Stimulated activated CD8-positive, alpha-beta memory T cell treated with anti-CD3 and anti-CD28 coated beads, Interleukin-7, amount 100 ng/mL, for 4 hours (primary cell): ENCODE data around the gene PERM1.
"Not testable (repeated sequence)": the region's sequence is repeated elsewhere in the genome, so short reads cannot be mapped to it uniquely, and the experiment has no call there.

Experiments used
- DNase-seq, 2 donors: peaks; one replicate each; pipeline ENCODE4 v3.0.0-alpha.2; 2020; ENCODE audit warnings: low read depth in 2 of 2

The PERM1 gene, protein sequence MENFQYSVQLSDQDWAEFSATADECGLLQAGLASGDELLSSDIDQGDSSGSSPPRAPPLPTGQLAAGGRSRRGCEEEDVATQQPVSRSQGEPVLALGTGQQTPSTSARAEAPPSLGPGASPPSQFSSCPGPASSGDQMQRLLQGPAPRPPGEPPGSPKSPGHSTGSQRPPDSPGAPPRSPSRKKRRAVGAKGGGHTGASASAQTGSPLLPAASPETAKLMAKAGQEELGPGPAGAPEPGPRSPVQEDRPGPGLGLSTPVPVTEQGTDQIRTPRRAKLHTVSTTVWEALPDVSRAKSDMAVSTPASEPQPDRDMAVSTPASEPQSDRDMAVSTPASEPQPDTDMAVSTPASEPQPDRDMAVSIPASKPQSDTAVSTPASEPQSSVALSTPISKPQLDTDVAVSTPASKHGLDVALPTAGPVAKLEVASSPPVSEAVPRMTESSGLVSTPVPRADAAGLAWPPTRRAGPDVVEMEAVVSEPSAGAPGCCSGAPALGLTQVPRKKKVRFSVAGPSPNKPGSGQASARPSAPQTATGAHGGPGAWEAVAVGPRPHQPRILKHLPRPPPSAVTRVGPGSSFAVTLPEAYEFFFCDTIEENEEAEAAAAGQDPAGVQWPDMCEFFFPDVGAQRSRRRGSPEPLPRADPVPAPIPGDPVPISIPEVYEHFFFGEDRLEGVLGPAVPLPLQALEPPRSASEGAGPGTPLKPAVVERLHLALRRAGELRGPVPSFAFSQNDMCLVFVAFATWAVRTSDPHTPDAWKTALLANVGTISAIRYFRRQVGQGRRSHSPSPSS

DNA sequence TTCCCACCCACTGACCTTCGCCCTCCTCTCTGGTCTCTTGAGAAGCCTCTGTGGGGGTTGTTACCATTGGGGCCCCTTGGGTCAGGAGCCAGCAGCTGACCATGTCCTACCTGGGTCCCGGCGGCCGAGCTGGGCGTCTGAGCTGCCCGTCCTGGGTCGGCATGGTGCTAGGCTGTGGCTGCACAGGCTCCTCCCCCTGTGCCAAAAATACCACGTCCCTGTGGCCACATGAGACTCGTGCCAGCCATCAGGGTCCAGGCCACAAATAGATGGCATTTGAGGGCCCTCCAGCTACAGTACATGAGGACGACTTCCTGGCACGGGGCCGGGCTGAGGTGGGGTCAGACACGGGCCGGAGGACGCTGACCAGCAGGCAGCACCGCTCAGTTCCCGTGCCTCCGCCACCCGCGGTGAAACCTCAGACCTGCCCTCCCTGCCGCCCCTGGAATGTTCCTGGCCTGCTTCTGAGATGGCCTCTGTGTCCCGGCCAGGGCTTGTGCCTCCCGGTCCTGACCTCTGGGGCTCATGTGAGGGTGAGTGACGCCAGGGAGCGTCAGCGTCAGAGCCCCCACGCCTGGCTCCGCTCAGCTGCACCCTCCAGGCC is at the start of gene PERM1:
Gene PERM1 (minus strand): TSS at position 139 of the 604 bp plus-strand sequence. CDS start 1,064 bp downstream, outside the sequence.
- DNase-seq: no peak

DNA sequence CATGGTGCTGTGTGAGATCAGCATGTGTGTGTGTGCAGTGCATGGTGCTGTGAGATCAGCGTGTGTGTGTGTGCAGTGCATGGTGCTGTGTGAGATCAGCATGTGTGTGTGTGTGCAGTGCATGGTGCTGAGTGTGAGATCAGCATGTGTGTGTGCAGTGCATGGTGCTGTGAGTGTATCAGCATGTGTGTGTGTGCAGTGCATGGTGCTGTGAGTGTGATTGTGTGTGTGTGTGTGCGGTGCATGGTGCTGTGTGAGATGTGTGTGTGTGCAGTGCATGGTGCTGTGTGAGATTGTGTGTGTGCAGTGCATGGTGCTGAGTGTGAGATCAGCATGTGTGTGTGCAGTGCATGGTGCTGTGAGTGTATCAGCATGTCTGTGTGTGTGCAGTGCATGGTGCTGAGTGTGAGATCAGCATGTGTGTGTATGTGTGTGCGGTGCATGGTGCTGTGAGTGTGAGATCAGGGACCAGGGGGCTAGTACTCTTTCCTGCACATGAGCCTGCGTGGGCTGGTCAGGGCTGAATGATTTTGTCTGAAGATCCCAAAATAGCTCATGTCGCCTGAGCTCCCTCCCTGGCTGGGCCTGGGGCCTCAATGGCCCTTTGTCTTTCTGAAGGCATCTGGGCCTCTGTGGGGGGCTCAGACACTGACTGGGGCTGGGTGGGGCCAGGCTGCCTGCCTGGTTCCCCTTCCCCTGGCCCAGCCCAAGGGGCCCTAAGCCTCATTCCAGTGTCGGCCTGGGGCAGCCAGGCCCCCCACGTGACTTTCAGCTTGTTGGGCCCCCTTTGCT is 49.2 kb upstream of the PERM1 start:
- not testable (repeated sequence) for DNase-seq

DNA sequence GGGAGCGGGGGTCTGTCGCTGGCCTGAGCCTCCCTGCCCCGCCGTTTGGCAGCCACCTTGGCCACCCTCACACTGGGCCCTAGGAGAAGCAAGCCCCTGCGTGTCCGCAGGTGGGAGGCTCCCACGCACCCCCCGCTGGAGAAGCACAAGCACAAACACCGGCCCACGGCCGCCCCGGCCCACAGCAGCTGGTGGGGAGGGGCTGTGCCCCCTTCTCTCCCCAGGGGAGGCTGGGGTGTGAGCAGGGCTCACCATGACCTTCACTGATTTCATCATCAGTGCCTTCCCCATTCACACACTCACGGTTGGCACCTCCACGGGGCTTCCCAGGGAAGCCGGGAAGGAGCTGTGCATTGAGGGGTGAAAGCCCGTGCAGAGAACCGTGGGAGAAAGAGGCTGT is 45.9 kb upstream of the PERM1 start:
- no peak for DNase-seq

DNA sequence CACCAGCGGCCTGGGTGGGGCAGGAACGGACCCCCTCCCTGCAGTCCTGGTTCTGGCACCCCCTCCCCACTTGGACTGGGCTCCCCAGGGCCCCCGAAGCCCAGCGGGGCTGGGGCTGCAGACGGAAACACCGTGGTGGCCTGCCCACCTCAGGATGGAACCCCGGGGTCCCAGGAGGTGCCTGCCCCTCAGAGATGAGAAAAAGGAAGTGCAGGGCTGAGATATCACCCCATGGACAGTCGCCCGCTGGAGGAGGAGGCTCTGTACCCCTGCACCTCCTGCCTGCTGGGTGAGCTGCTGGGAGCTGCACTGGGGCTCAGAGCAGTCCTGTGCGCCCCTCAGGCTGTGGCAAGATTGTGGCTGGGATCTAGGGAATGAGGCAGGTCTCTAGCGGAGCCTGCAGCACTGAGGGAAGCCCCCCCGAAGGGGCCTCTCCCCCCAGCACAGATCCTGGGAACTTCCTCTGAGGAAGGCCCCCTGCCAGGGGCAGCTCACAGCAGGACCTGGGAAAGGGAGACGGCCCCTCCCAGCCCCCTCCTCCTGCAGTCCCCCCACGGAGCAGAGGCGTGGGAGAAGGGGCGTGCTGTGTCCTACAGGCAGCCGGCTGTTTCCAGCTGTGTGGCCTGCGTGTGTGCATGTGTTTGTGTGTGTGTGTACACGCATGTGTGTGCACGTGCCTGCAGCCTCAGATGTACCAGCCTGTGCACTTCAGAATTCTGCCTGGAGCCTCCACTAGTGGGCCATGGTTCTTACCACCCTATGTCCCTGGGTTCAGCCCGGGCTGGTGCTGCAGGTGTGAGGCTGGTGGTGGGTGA is 44.9 kb upstream of the PERM1 start:
- no peak for DNase-seq

DNA sequence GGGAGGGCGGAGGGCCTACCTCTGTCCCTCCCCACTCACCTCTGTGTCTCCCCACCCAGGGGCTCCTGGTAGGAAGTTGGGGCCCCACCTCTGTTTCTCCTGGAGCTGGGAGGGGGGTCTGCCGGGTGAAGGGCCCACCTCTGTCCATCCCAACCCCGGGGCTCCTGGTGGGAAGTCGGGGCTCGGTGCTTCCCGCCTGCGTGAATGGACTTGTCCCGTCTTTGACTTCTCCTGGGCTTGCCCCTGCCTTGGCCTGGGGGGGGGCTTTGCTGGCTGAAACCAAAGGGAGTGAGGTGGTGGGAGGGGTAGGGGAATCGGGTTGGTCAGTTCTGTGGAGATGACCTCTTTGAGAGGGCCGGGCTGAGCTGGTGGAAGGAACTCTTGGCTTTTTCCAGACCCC is 43.8 kb upstream of the PERM1 start:
- DNase-seq: no peak

DNA sequence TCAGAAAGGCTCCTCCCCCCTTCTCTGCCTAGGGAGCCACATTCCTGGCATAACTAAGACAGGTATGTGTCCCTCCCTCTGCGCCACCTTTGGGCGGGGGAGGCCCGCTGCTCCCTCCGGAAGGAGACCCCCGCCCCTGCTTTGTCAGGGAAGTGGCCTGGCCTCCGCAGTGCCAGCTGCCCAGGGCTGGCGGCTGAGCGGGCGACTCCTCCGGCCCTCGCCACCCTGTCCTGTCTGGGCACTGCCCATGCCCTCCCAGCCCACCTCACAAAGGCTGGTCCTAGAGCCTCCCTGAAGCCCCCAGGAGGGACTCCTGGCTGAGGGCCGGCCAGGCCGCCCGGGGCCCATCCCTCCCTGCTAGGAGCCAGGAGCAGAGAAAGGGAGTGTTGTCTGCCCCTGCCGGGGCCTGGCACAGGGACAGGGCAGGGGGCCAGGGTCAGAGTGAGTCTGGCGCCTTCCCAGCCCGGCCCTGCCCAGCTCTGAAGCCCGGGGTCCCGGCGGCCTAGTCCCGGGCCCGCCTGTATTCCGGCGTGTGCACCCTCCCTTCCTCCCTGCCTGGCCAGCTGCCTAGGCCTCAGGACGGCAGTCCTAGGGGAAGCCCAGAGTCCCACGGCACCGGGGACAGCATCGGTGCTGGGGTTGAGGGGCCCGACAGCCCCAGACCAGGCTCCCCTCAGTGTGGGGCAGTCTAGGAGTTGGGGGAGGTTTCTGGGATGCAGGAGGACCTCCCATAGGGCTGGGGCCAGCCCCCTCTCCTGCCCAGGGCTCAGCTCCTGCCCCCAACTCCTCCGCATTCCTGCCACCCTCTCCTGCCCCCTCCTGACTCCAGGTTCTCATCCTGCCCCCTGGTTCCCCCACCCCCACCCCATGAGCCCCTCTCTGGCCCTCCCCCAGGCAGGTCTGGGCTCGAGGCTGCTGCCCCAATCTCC is 43.1 kb upstream of the PERM1 start:
- no peak for DNase-seq

DNA sequence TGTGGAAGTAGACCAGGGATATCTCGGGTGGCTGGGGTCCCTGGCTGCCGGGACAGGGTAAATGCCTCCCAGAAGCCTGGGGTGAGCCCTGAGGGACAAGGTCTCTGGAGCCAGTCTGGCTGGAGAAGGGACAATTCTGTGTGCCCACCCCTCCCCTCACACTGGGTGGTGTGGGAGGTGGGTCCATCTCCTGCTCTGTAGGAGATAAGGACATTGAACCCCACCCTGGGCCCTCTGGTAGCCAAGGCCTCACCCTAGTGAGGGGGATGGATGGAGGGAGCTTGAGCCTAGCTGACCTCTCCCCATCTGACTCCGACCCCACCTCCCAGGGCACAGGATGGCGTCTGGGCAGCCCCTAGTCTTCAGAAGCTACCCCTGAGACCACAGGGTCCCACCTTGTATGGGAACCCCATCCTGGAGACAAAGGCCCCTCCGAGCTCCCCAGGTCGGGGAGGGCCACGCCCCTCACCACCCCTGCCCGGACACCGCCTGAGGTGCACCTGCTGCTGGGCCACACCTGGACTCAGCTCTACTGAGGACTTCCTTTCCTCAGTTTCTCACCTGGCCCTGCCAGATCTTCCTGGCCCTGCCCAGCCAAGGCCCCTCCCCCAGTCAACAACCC is 42.4 kb upstream of the PERM1 start:
- no peak for DNase-seq

DNA sequence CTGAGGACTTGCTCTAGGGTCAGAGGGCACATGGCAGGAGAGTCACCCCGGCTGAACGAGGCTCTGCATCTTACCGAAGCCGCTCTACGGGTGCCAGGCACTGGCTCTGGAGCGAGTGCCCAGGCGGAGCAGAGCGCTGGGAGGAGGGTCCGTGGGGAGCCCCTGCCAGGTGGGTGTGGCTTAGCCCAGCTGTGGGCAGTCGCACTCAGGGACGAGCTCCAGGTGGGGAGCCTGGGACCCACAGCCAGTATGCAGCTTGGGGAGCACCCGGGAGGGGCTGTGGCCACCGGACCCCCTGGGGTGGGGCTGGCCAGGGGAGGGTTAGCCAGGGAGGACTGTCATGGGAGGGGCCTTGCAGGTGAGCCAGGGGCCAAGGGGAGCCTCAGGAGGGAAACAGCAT is 41.8 kb upstream of the PERM1 start:
- no peak for DNase-seq

DNA sequence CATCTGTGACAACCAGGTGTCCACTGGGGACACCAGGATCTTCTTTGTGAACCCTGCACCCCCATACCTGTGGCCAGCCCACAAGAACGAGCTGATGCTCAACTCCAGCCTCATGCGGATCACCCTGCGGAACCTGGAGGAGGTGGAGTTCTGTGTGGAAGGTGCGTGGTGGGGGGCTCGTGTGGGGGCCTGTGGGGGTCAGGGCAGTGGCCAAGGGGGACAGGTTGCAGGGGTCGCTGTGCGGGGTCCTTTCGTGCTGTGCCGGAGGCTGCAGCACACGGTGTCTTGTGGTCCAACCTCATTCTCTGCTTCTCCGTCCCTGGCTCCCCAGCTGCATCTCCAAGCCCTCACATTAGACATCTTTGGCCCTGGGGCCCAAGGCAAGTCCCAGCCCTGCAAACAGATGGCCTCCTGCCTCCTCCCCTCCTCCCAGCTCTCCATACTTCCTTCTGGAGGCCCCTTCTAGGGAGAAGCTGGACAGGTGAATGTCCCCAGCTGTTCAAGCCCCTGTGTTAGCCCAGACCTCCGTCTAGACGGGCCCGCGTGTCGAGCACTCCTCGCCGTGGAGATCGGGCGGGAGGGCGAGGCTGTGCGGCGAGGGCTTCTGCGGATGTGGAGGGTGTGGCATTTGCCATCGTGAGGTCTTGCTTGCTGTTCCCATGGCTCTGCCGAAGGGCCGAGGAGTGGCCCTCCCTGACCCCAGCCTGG is 40.6 kb upstream of the PERM1 start:
- no peak for DNase-seq

DNA sequence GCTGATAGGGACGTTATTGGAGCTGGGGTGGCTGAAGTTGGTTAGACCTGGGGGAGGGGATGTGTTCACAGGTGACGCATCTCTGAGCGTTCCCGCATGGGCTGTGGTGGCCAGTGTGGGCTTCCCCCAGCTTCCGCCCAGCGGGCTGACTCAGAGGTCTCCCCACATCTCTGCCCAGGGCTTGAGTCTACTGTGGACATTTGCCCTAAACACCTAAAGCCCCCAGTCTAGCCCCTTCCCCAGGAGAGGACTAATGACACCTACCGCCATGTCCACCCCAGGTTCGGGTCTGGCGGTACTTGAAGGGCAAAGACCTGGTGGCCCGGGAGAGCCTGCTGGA is 40.0 kb upstream of the PERM1 start:
- no peak for DNase-seq

DNA sequence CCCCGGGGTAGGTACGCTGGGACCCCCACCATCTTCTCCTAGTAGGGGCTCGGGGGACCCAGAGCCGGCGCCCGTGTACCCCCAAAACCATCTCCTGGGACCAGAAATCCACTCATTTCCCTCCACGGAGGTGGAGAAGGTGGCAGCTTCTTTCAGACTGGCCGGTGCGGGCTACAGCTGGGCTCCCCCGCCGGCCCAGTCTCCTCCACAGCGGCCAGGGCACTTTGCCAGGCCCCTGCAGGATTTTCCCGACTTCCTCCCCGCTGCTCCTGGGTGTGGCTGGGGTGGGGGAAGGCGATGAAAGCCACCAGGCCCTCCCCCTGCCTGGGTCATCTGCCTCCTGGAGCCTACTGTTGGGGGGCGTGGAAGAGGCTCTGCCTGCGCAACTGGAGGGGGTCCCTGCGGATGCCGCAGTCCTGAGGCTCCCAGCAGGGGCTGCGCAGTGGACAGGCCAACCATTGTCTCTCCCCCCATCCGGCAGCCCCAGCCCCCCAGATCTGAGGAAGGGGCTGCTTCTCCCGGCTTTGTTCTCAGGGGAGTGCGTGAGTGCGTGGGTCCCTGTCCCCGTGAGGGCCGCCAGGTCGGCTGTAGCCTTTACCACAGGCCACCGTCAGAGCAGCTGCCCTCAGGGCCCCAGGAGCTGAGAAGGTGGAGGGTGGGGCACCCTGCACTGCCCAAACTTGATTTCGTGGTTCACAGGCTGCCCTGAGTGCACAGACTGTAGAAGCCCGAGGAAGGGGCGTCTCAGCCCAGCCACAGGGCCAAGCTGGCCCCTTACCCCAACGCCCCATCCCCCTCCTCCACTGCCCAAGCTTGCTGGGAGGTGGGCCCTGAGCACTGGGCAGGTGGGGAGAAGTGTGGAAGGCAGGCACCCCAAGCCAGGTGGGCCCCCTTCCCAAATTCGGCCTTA is 39.4 kb upstream of the PERM1 start:
- no peak for DNase-seq

DNA sequence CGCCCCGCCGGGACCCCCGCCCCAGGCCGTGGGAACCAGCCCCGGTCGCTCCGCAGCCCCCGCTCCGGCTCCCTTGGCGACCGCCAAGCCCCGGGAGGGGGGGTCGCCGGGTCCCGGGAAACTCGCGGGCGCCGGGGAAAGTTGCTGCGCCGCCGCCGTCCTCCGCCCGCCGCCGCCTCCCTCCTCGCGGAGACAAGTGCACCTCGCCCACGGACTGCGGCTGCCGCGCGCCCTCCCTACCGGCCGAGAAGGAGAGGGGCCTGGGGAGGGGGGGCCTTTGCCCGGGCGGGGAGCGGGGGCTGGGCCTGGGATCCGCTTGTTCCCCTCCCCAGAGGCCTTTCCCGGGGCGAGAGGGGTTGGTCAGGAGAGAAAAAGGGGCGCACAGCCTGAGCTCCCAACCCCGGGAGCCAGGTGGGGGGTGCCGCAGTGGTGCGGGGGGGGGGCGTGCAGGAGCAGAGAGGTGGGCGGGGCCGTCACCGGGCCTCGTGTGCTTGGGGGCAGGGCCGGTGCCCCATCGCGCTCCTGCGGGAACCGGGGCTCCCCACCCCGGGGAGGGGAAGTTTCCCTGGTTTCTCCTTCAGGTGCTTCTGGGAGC is 38.6 kb upstream of the PERM1 start:
- peak in 1 of 2 donors; percentile 61 for DNase-seq

DNA sequence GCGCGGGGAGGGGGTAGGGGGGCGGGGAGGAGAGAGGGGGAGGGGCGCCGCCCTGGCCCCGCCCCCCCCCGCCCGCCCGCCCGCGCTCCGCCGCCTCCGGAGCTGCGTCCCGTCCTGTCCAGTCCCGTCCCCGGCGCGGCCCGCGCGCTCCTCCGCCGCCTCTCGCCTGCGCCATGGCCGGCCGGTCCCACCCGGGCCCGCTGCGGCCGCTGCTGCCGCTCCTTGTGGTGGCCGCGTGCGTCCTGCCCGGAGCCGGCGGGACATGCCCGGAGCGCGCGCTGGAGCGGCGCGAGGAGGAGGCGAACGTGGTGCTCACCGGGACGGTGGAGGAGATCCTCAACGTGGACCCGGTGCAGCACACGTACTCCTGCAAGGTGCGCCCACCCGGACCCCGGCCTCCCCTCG is 38.1 kb upstream of the PERM1 start, which contains the start of gene AGRN:
Gene AGRN (plus strand): TSS at position 121 of the 405 bp plus-strand sequence. CDS start 53 bp downstream, at position 174.
- no peak for DNase-seq

DNA sequence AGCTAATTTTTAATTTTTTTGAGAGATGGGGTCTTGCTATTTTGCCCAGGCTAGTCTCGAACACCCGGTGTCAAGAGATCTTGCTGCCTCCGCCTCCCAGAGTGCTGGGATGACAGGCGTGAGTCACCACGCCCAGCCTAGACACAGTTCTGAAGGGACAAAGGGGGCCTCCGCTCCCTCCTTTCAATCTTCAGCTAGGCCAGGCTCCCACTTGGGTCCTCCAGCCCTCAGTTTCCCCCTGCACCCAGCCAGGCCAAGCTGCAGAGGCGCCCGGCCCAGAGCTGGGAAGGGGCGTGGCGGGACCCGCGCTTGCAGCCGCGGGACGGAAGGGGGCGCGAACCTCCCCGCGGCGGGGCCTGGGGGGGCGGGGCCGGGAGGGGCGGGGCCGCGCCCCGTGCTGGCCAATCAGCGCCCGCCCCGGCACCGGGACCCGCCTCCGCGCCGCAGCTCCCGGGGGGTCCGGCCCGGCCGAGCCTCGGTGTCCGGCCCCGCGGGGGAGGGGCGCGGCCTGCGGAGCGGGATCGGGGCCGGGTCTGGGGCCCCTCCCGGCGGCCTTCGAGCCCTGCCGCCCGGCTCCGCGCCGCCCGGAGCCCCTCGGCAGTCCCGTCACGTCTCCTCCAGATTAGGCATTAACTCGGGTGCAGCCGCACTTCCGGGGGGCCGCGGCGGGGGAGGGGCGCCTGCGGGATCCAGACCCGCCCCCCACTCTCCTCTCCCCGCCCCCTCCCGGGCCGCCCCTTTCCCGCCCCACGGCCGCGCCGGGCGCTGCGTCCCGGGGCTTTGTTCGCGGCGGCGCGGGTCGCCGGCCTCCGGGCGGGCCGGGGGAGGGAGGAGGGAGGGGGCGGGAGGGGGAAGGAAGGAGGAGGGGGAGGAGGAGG is 37.5 kb upstream of the PERM1 start:
- DNase-seq: peak; percentile 43 to 74

DNA sequence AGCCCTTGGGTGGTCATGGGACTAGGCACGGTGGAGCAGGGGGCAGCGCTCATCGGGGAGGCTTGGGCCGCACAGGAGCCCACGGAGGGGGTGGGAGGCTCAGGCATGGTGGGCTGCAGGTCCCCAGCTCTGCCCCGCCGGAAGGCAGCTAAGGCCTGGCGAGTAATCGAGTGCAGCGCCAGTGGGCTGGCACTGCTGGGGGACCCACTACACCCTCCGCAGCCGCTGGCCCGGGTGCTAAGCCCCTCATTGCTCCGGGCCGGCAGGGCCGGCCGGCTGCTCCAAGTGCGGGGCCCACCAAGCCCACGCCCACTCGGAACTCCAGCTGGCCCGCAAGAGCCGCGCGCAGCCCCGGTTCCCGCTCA is 36.4 kb upstream of the PERM1 start:
- DNase-seq: not testable (repeated sequence)
